HG02943 (cell line): Measurements from ENCODE around the gene TPPP2.

Experiments
- ATAC-seq: cut with Tn5 transposase; IDR thresholded peaks from one replicate; pipeline ENCODE4 v1.9.1; 2021; ENCODE audit warnings: mild to moderate bottlenecking, low read depth, moderate library complexity; ENCODE audit not compliant: unreplicated experiment

The TPPP2 gene

DNA sequence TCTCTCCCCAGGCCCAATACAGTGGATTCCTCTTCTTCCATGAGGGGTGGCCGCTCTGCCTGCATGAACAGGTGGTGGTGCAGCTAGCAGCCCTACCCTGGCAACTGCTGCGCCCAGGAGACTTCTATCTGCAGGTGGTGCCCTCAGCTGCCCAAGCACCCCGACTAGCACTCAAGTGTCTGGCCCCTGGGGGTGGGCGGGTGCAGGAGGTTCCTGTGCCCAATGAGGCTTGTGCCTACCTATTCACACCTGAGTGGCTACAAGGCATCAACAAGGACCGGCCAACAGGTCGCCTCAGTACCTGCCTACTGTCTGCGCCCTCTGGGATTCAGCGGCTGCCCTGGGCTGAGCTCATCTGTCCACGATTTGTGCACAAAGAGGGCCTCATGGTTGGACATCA is 43.9 kb downstream of the TPPP2 start:
- no peak for ATAC-seq

DNA sequence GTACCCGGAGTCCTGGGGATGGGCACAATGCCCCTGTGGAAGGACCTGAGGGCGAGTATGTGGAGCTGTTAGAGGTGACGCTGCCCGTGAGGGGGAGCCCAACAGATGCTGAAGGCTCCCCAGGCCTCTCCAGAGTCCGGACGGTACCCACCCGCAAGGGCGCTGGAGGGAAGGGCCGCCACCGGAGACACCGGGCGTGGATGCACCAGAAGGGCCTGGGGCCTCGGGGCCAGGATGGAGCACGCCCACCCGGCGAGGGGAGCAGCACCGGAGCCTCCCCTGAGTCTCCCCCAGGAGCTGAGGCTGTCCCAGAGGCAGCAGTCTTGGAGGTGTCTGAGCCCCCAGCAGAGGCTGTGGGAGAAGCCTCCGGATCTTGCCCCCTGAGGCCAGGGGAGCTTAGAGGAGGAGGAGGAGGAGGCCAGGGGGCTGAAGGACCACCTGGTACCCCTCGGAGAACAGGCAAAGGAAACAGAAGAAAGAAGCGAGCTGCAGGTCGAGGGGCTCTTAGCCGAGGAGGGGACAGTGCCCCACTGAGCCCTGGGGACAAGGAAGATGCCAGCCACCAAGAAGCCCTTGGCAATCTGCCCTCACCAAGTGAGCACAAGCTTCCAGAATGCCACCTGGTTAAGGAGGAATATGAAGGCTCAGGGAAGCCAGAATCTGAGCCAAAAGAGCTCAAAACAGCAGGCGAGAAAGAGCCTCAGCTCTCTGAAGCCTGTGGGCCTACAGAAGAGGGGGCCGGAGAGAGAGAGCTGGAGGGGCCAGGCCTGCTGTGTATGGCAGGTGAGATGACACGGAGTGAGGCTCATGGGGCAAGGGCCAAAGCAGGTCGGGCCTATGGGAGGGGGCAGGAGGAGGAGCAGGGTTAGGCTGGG is 44.6 kb downstream of the TPPP2 start:
- ATAC-seq: no peak

- ATAC-seq: no peak
Observed at GRCh38 chr14:21075719-21076437, 45.9 kb downstream of the TPPP2 start.

DNA sequence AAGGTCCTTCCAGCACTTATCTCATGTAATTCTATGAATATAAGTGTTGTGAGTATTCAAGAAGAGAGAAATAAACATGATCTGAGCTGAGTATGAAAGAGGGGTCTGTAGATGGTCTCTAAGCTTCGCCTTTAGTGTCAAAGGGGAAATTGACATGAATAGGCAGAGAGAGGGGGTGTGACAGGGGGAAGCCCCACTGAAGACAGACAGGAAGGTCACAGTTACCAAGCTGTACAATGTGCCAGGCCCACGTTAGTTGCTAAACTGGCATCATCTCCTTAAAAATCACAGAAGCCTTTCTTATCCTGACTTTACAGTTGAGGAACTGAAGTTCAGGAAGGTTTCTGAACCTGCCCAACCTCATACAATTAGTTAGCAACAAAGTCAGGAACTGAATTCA is 47.7 kb downstream of the TPPP2 start:
- no peak for ATAC-seq

- no peak for ATAC-seq
Observed at GRCh38 chr14:21078287-21078686, 48.3 kb downstream of the TPPP2 start.

DNA sequence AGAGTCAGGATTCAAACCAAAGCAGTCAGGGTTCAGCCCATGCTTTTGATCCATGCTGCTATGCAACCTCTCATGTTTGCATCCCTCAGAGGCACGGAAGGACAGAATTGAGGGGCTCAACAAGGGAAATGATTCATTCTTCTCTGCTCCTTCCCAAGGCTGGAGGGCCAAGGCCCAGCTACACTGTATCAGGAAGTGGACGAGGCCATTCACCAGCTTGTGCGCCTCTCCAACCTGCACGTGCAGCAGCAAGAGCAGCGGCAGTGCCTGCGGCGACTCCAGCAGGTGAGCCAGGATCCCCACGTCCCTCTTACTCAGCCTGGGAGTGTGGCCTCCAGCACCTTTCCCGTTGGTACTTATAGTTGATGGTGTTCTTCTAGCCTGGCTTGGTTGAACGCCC is 48.7 kb downstream of the TPPP2 start:
- no peak for ATAC-seq

GRCh38 chr14:21081521-21082142 is 51.6 kb downstream of the TPPP2 start:
- no peak for ATAC-seq
